Activated T-helper 2 cell treated with anti-CD3 and anti-CD28 coated beads, Interferon-gamma antibody, Interleukin-2, Interleukin-4, amounts not matched to agents 10 μg/mL and 5 μg/mL and 100 μg/mL, durations not matched to agents 14 hours and 24 hours and 36 hours (primary cell): ENCODE data around the gene GRK3. TPM values are rescaled to one million over a fixed set of nuclear protein-coding genes. Genes with fewer than 3 reads are reported as not detected.

Source experiments
- DNase-seq: peaks from one replicate; pipeline ENCODE4 v3.0.0; 2021; ENCODE audit warnings: low spot score
- H3K27ac Mint-ChIP-seq: one replicate; pipeline ENCODE4 v1.8.0; 2021; ENCODE audit warnings: mixed read lengths
- H3K27me3 Mint-ChIP-seq: one replicate; pipeline ENCODE4 v1.8.0; 2021; ENCODE audit warnings: low read depth, mixed read lengths
- H3K36me3 Mint-ChIP-seq: one replicate; pipeline ENCODE4 v1.8.0; 2021; ENCODE audit warnings: low read depth, mixed read lengths
- H3K4me1 Mint-ChIP-seq: one replicate; pipeline ENCODE4 v1.8.0; 2021; ENCODE audit warnings: low read depth, mixed read lengths
- H3K4me3 Mint-ChIP-seq: one replicate; pipeline ENCODE4 v1.8.0; 2021; ENCODE audit warnings: low read depth, mild to moderate bottlenecking, moderate library complexity, mixed read lengths
- H3K9me3 Mint-ChIP-seq: one replicate; pipeline ENCODE4 v1.8.0; 2021; ENCODE audit warnings: mixed read lengths
- intact Hi-C: fragments of 100-400 bp; cut with micrococcal nuclease; formaldehyde crosslinking; loops from one replicate; pipeline ENCODE4 v1.15.1; 2023
- total RNA-seq: library from RNA; stranded (reverse); gene quantifications from 2 replicates; pipeline ENCODE4 v1.2.3, GENCODE V29; 2022

The GRK3 gene
- total RNA-seq, 1 donor from 2014 or later, result 60.2 TPM

DNA sequence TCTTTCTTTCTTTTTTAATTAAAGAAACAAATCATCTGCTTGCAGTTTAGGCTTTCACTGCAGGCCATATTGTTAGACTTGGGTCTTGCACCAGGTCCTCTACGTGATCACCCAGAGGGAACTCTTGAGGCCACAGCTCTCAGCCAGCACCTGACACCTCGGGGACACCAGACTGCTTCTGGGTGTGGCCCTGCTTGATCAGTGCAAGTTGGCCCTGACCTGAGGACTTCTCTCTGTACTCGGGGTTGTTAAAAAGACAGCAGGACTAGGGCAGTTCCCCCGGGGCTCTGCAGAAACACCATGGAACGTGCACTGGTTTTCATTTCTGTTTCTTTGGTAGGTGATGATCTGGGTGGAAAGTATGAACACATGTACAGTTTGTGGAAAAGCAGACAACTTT, 126.3 kb downstream of the GRK3 start:
- Mint-ChIP-seq H3K9me3 (no peaks in the 10 kb centered on the region), H3K27ac (peak overlapping the region; percentile 48), H3K4me3 (no peak overlapping the region), H3K36me3 (peaks cover 70% of the 10 kb centered on the region), H3K27me3 (no peaks in the 10 kb centered on the region), H3K4me1 (peaks cover 7% of the 10 kb centered on the region)
- no peak for DNase-seq
- intact Hi-C loops, result no loop called here

- Mint-ChIP-seq H3K36me3 (peaks cover 69% of the 10 kb centered on the region), H3K27me3 (no peaks in the 10 kb centered on the region), H3K4me1 (peaks cover 10% of the 10 kb centered on the region), H3K4me3 (no peak overlapping the region), H3K9me3 (no peaks in the 10 kb centered on the region), H3K27ac (no peak overlapping the region)
- DNase-seq, result no peak
- intact Hi-C loops, result no loop called here
These were observed 128.2 kb downstream of the GRK3 start for GRCh38 chr22:25692397-25693267.

DNA sequence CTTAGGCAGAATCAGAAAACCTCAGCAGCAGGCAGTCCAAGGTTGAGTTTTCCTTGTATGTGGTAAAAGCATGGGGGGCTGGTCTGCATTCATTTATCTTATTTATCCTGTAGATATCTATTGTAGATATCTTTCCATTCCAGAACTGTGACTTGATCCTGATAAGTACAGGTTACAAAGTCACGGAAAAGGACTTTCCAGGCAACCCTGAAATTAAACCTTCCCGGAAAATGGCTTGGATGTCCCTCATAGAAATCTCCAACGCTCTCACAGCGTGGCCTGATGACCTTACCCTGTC, 128.7 kb downstream of the GRK3 start:
- Mint-ChIP-seq H3K4me3 (no peak overlapping the region), H3K4me1 (peaks cover 11% of the 10 kb centered on the region), H3K27ac (no peak overlapping the region), H3K27me3 (no peaks in the 10 kb centered on the region), H3K9me3 (no peaks in the 10 kb centered on the region), H3K36me3 (peaks cover 71% of the 10 kb centered on the region)
- no peak for DNase-seq
- intact Hi-C loops, result no loop called here

- Mint-ChIP-seq H3K9me3 (no peaks in the 10 kb centered on the region), H3K36me3 (peaks cover 70% of the 10 kb centered on the region), H3K27me3 (no peaks in the 10 kb centered on the region), H3K4me3 (no peak overlapping the region), H3K27ac (peak overlapping the region; percentile 44), H3K4me1 (peaks cover 17% of the 10 kb centered on the region)
- intact Hi-C loops, result no loop called here
- DNase-seq, result no peak
These were observed 129.9 kb downstream of the GRK3 start for GRCh38 chr22:25694196-25694907.

- intact Hi-C loops, result no loop called here
- Mint-ChIP-seq H3K36me3 (peaks cover 66% of the 10 kb centered on the region), H3K27me3 (no peaks in the 10 kb centered on the region), H3K4me3 (no peak overlapping the region), H3K4me1 (peaks cover 20% of the 10 kb centered on the region), H3K27ac (peak overlapping the region; percentile 44), H3K9me3 (no peaks in the 10 kb centered on the region)
- no peak for DNase-seq
These were observed 130.7 kb downstream of the GRK3 start for GRCh38 chr22:25695146-25695545.

- Mint-ChIP-seq H3K36me3 (peaks cover 64% of the 10 kb centered on the region), H3K27ac (no peak overlapping the region), H3K4me3 (no peak overlapping the region), H3K9me3 (no peaks in the 10 kb centered on the region), H3K4me1 (peaks cover 22% of the 10 kb centered on the region), H3K27me3 (no peaks in the 10 kb centered on the region)
- intact Hi-C loops, result no loop called here
- no peak for DNase-seq
These were observed 132.3 kb downstream of the GRK3 start for GRCh38 chr22:25696763-25697162.

DNA sequence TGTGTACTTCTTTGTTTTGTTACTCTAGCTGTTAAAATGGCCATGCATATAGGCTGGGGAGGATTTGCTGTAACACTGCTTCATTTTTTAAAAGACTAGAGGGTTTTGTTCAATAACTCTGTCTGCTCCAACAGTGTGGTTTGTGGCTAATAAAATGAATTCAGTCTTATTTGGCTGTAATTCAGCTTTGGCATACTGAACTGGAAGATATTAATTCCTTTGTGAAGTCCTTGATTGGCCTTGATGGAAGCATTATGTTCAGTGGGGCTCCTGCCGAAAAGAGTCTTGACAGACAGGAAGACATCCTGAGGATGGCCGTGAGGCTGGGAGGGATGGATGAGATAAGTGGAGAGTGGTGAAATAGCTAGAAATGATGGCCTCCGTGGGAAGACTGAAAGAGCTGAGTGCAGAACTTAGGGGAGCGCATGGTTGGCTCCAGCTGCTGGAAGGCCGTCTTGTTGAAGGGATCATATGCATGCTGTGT, 132.7 kb downstream of the GRK3 start:
- peaks cover 26% of the 10 kb centered on the region for H3K4me1 Mint-ChIP-seq
- no peak for DNase-seq
- H3K4me3 Mint-ChIP-seq, result no peak overlapping the region
- no peaks in the 10 kb centered on the region for H3K27me3 Mint-ChIP-seq
- intact Hi-C loops, result no loop called here
- peak overlapping the region; percentile 61 for H3K27ac Mint-ChIP-seq
- H3K9me3 Mint-ChIP-seq, result no peaks in the 10 kb centered on the region
- H3K36me3 Mint-ChIP-seq, result peaks cover 65% of the 10 kb centered on the region

DNA sequence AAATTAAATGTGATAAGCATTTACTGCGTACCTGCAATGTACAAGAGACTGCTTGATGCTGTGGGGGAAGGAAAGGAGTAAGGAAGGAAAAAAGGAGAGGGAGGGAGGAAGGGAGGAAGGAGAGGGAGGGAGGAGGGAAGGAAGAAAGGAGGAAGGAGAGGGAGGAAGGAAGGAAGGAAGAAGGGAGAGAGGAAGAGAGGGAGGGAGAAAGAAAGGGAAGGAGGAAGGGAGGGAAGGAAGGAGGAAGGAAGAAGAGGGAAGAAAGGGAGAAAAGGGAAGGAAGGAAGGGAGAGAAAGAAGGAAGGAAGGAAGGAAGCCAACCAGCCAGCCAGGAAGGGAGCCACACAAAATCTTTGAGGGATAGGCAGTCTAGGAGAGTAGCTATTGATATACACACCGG, 133.5 kb downstream of the GRK3 start:
- DNase-seq, result no peak
- intact Hi-C loops, result no loop called here
- peaks cover 61% of the 10 kb centered on the region for H3K36me3 Mint-ChIP-seq
- H3K4me1 Mint-ChIP-seq, result peaks cover 31% of the 10 kb centered on the region
- H3K27ac Mint-ChIP-seq, result peak overlapping the region; percentile 36
- no peaks in the 10 kb centered on the region for H3K27me3 Mint-ChIP-seq
- H3K4me3 Mint-ChIP-seq, result no peak overlapping the region
- H3K9me3 Mint-ChIP-seq, result no peaks in the 10 kb centered on the region

- no peak for DNase-seq
- H3K4me3 Mint-ChIP-seq, result no peak overlapping the region
- H3K27me3 Mint-ChIP-seq, result no peaks in the 10 kb centered on the region
- H3K9me3 Mint-ChIP-seq, result no peaks in the 10 kb centered on the region
- H3K4me1 Mint-ChIP-seq, result peaks cover 36% of the 10 kb centered on the region
- H3K27ac Mint-ChIP-seq, result peak overlapping the region; percentile 36
- H3K36me3 Mint-ChIP-seq, result peaks cover 65% of the 10 kb centered on the region
- intact Hi-C loops, result no loop called here
These were observed 134.0 kb downstream of the GRK3 start for GRCh38 chr22:25698461-25698860.

DNA sequence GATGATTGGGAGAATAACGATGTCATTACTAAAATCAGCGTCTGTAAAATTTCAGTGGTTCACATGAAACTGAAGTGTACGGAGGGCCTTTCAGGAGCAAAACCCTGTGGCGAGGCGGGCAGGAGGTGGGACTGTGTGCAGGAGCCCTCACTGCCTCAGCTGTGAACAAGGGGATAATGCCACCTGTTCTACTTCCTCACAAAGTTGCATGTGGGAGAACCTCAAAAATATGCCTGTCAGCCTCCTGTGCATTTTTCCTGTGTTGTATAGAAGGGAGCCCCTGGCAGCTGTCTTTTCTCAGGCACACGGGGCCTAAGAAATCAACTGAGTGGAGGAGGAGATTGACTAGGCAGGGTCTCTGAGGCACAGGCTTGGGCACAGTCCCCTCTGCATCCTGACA, 134.5 kb downstream of the GRK3 start:
- H3K9me3 Mint-ChIP-seq, result no peaks in the 10 kb centered on the region
- H3K27ac Mint-ChIP-seq, result peak overlapping the region; percentile 36
- H3K4me1 Mint-ChIP-seq, result peaks cover 40% of the 10 kb centered on the region
- H3K36me3 Mint-ChIP-seq, result peaks cover 70% of the 10 kb centered on the region
- H3K4me3 Mint-ChIP-seq, result no peak overlapping the region
- DNase-seq, result no peak
- intact Hi-C loops, result no loop called here
- H3K27me3 Mint-ChIP-seq, result no peaks in the 10 kb centered on the region

DNA sequence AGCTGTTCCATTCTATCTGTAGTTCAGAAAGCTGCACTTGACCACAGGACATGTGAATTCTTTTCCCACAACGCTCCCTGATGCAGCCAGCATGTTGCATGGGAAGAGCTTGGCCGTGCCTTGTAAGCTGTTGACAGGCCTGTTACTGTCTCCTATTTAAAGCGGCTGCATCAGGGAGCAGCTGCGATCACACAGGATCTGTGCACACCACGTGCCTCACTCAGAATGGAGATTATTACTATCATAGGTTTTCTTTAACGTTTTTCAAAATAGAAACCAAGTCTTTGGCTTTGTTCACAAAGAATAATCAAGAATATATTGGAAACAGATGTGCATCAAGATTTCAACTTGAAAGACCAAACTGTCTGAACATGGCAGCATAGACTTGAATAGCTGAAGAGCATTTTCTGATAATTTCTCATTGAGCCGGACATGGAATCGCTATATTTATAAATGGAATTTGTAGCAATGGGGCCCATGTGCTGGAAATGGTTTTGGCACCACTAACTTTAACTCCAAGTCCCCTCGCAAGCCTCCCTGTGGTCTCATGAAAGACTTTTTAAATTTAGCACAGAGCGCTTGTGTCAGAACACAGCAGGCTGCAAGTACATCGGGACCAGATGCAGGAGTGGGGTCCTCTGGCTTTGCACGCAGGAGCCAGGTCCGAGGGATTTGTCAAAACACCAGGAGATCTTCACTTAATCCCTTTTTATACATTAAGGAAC, 136.7 kb downstream of the GRK3 start:
- Mint-ChIP-seq H3K36me3 (peaks cover 78% of the 10 kb centered on the region), H3K4me3 (peak overlapping the region; percentile 64), H3K27ac (peak overlapping the region; percentile 62), H3K27me3 (no peaks in the 10 kb centered on the region), H3K9me3 (no peaks in the 10 kb centered on the region), H3K4me1 (peaks cover 57% of the 10 kb centered on the region)
- DNase-seq, result no peak
- intact Hi-C loops, result no loop called here

GRCh38 chr22:25702040-25702439, 137.6 kb downstream of the GRK3 start:
- intact Hi-C loops, result loop anchor here (1.0 to 2.0 kb wide), 7 partner anchors 25 to 240 kb away; no protein-coding TSS in a partner anchor
- DNase-seq, result no peak
- no peaks in the 10 kb centered on the region for H3K27me3 Mint-ChIP-seq
- H3K36me3 Mint-ChIP-seq, result peaks cover 80% of the 10 kb centered on the region
- H3K27ac Mint-ChIP-seq, result peak overlapping the region; percentile 79
- H3K4me1 Mint-ChIP-seq, result peaks cover 57% of the 10 kb centered on the region
- no peaks in the 10 kb centered on the region for H3K9me3 Mint-ChIP-seq
- peak overlapping the region; percentile 64 for H3K4me3 Mint-ChIP-seq
